ENCODE data around the gene BMAL1. TPM values are rescaled to one million over a fixed set of nuclear protein-coding genes. Genes with fewer than 3 reads are reported as not detected.

BMAL1 gene
- total RNA-seq, 4 donors from 2014 or later, result 27.7 to 81.8 (median 41.0) TPM

DNA sequence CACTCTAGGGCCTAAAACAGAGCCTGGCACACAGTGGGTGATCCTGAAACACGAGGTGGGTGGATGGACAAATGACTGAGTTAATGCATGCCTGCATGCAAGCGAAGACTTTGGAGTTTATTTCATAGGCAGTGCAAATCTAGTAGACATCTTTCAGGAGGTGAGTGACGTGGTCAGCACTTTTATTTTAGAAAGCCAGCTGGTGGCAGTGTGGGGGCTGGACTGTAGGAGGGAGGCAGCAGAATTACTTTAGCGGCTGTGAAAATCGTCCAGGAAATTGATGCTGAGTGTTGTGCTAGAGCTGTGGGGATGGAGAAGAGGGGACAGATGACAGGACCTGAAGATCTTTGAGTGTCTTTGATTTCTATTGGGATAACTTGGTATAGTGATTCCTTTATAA lies 47.1 kb downstream of the BMAL1 start:
- no peak for TF ChIP-seq POLR2A (IDR thresholded peaks at IDR 0.05)
- TF ChIP-seq, protein P1, sequence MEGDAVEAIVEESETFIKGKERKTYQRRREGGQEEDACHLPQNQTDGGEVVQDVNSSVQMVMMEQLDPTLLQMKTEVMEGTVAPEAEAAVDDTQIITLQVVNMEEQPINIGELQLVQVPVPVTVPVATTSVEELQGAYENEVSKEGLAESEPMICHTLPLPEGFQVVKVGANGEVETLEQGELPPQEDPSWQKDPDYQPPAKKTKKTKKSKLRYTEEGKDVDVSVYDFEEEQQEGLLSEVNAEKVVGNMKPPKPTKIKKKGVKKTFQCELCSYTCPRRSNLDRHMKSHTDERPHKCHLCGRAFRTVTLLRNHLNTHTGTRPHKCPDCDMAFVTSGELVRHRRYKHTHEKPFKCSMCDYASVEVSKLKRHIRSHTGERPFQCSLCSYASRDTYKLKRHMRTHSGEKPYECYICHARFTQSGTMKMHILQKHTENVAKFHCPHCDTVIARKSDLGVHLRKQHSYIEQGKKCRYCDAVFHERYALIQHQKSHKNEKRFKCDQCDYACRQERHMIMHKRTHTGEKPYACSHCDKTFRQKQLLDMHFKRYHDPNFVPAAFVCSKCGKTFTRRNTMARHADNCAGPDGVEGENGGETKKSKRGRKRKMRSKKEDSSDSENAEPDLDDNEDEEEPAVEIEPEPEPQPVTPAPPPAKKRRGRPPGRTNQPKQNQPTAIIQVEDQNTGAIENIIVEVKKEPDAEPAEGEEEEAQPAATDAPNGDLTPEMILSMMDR (IDR thresholded peaks at IDR 0.05 in 4 of 5, conservative IDR thresholded peaks at IDR 0.05 in 1 of 5), result no peak
- Histone ChIP-seq H3K27me3 (no peaks in the 10 kb centered on the region), H3K9me3 (no peaks in the 10 kb centered on the region), H3K4me1 (peaks cover 43 to 47% of the 10 kb centered on the region in 2 donors), H3K36me3 (no peaks in the 10 kb centered on the region), H3K27ac (no peak overlapping the region), H3K4me3 (no peak overlapping the region)
- in situ Hi-C loops (cut with MboI; ENCODE audit: low sequenced_read_pairs in 4 of 4), result loop anchor here (25.0 kb wide), 1 partner anchor 362 kb away; no protein-coding TSS in a partner anchor
- intact Hi-C loops (cut with DNase I; ENCODE audit: low total_unique reads), result no loop called here
- DNase-seq (no peak), ATAC-seq (no peak)

DNA sequence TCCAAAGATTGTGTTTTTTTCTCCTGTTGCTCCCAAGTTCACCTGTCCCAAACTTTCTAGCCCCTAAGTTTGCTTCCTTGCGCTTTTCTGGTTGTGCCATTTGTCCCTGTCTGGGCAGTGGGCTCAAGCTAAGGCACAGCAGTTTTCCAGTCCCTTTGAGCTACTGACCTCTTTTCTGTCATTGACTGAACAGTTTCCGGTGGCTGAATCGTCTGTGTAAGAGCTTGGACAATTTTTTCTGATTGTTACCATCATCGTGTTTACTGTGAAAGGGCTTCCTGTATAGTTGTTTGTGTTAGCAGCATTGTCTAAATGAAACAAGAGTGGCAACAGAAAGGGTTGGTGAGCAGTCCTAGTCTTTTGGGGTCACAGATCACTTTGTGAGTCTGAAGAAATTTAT lies 49.8 kb downstream of the BMAL1 start:
- Histone ChIP-seq H3K9me3 (no peaks in the 10 kb centered on the region), H3K27ac (peak overlapping the region in 3 of 4 donors; percentile 5 to 55 (median 9)), H3K4me1 (peaks cover 64 to 67% of the 10 kb centered on the region in 2 donors), H3K27me3 (no peaks in the 10 kb centered on the region), H3K36me3 (no peaks in the 10 kb centered on the region), H3K4me3 (no peak overlapping the region)
- in situ Hi-C loops (cut with MboI; ENCODE audit: low sequenced_read_pairs in 4 of 4), result loop anchor here (25.0 kb wide), 1 partner anchor 365 kb away; no protein-coding TSS in a partner anchor
- intact Hi-C loops (cut with DNase I; ENCODE audit: low total_unique reads), result no loop called here
- ATAC-seq, result no peak
- no peak for DNase-seq
- no peak for TF ChIP-seq POLR2A (IDR thresholded peaks at IDR 0.05)

DNA sequence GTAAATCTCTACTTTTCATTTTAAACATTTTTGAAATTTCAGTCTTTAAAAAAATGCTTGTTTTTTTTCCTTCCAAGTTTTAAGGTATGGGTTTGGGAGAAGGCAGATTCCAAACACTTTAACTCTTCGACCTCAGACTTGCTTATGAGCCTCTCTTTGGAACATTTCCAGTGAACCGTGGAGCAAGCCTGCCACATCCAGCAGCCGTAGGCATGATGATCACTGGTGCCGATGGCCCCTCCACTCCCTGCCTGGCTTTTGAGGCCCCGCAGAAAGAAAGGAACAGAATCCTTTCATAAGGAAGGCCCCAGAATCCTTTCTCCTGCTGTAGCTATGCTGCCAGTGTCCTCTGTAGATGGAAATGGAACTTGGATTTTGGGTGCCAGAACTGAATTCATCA lies 50.7 kb downstream of the BMAL1 start:
- in situ Hi-C loops (cut with MboI; ENCODE audit: low sequenced_read_pairs in 4 of 4) (loop anchor here (25.0 kb wide), 1 partner anchor 366 kb away; no protein-coding TSS in a partner anchor), intact Hi-C loops (cut with DNase I; ENCODE audit: low total_unique reads) (no loop called here)
- H3K4me1 ChIP-seq, result peaks cover 73 to 75% of the 10 kb centered on the region in 2 donors
- no peaks in the 10 kb centered on the region for H3K27me3 ChIP-seq
- H3K9me3 ChIP-seq, result no peaks in the 10 kb centered on the region
- peak overlapping the region in 2 of 4 donors; percentile 2 to 92 for H3K27ac ChIP-seq
- H3K36me3 ChIP-seq, result no peaks in the 10 kb centered on the region
- ATAC-seq (no peak), DNase-seq (no peak)
- TF ChIP-seq POLR2A (IDR thresholded peaks at IDR 0.05), result no peak
- TF ChIP-seq, protein P1 (IDR thresholded peaks at IDR 0.05 in 4 of 5, conservative IDR thresholded peaks at IDR 0.05 in 1 of 5), result no peak
- no peak overlapping the region for H3K4me3 ChIP-seq

DNA sequence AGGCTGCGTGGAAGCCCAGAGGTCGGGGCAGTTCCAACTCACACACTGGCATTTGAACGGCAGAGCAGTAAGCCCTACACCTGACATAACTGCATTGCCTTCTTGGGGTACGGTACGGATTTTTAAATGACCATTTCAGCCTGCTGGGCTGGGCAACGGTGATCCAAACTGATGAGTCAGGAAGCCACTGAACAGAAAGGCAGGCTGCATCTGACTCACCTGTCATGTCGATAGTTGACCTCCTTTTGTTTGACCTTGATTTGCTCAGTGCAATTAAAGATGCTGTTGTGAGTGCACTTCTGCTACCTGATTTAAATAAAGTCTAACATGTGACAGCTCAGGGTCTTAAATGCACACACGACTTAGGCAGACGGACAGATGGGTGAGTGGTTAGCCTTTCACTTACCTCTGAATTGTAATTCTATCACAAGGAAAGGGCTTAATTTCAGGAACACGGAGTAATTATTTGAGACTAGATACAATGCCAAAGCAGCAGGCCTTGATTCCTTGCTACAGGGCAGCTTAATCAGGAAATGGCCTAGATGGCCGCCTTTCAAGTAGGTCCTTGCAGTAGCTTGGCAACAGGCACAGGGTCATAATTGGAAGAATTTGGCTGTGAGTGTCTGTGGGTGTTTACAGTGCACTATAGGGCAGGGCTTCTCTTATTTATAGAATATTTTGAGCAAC lies 52.2 kb downstream of the BMAL1 start:
- Histone ChIP-seq H3K9me3 (no peaks in the 10 kb centered on the region), H3K4me1 (peaks cover 78 to 81% of the 10 kb centered on the region in 2 donors), H3K36me3 (no peaks in the 10 kb centered on the region), H3K4me3 (peak overlapping the region in 1 of 4 donors; percentile 6), H3K27me3 (no peaks in the 10 kb centered on the region), H3K27ac (peak overlapping the region; percentile 72 to 92 (median 78))
- in situ Hi-C loops (cut with MboI; ENCODE audit: low sequenced_read_pairs in 4 of 4) (loop anchor here (10.0 to 25.0 kb wide), 3 partner anchors 45 to 368 kb away; partner anchors contain the start of gene BMAL1 (in 1 of the 4)), intact Hi-C loops (cut with DNase I; ENCODE audit: low total_unique reads) (loop anchor here (10.0 kb wide), 1 partner anchor 655 kb away; the partner anchor contains the start of gene TEAD1)
- TF ChIP-seq, protein P1 (IDR thresholded peaks at IDR 0.05 in 4 of 5, conservative IDR thresholded peaks at IDR 0.05 in 1 of 5), result no peak
- TF ChIP-seq POLR2A (IDR thresholded peaks at IDR 0.05), result no peak
- DNase-seq (peak; percentile 41 to 70), ATAC-seq (peak; percentile 85 to 90)

DNA sequence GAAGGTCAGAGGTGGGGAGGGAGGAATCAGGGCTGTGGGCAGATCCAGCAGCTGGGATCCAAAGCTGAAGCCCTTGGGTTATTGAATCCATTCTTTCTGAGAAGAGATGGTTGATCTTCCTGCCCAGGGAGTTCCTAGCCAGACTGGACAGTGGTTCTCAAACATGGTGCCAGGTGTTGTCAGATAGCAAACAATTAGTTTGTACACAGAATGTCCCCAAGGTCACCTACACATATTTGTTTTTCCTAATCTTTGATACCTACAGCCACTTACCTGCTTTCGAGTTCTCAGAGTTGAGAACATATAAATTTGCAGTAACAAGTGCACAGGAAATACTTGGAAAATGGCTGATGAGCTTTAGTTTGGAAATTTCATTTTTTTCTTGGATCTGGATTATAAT lies 54.5 kb downstream of the BMAL1 start:
- DNase-seq (no peak), ATAC-seq (no peak)
- intact Hi-C loops (cut with DNase I; ENCODE audit: low total_unique reads), result loop anchor here (10.0 kb wide), 1 partner anchor 657 kb away; the partner anchor contains the start of gene TEAD1
- H3K27ac ChIP-seq, result peak overlapping the region in 1 of 4 donors; percentile 19
- in situ Hi-C loops (cut with MboI; ENCODE audit: low sequenced_read_pairs in 4 of 4), result loop anchor here (10.0 to 25.0 kb wide), 3 partner anchors 47 to 370 kb away; partner anchors contain the start of gene BMAL1 (in 1 of the 4)
- H3K9me3 ChIP-seq, result no peaks in the 10 kb centered on the region
- H3K4me1 ChIP-seq, result peaks cover 95 to 98% of the 10 kb centered on the region in 2 donors
- TF ChIP-seq, protein P1 (IDR thresholded peaks at IDR 0.05 in 4 of 5, conservative IDR thresholded peaks at IDR 0.05 in 1 of 5), result no peak
- no peak for TF ChIP-seq POLR2A (IDR thresholded peaks at IDR 0.05)
- H3K4me3 ChIP-seq, result no peak overlapping the region
- no peaks in the 10 kb centered on the region for H3K36me3 ChIP-seq
- H3K27me3 ChIP-seq, result no peaks in the 10 kb centered on the region

Measured in gastrocnemius medialis (tissue), 4 donors.